NT2/D1 (cell line): ENCODE data around the gene MVD.

Experiments used
- SUZ12 ChIP-seq: IDR thresholded peaks from 2 replicates; pipeline ENCODE4 v1.6.1; 2011; ENCODE audit not compliant: insufficient read length, insufficient read depth; ENCODE audit errors: extremely low read depth
- YY1 ChIP-seq: IDR thresholded peaks from 2 replicates; pipeline ENCODE4 v1.6.1; 2011; ENCODE audit not compliant: insufficient read length, insufficient read depth
- ZNF274 ChIP-seq: IDR thresholded peaks from 2 replicates; pipeline ENCODE4 v1.6.1; 2011; ENCODE audit warnings: mild to moderate bottlenecking, low read depth, low read length

- TF ChIP-seq YY1 (no peak), SUZ12 (no peak), ZNF274 (no peak)
Measured at GRCh38 chr16:88655053-88655732, 7.7 kb downstream of the MVD start.
